ENCODE measurements around the gene DCDC1.

DNA sequence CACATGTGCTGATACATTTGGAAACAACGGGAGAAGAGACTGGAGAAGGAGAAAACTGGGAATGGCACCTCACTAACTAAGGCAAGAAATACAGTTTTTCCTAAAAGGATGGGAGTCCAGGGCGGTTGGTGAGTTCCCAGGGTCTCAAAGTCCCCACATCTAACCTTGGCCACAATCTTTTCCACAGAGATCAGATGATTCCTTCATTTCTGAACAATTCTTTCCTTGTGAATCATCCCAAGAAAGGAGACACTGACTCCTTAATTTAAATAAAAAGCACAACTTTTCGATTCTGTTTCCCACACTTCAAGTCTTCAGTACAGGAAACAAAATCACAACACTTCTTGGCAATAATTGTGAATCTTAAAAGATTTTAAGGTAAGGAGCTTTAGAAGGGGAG is 384.7 kb downstream of the DCDC1 start:
- TF ChIP-seq, protein P1, sequence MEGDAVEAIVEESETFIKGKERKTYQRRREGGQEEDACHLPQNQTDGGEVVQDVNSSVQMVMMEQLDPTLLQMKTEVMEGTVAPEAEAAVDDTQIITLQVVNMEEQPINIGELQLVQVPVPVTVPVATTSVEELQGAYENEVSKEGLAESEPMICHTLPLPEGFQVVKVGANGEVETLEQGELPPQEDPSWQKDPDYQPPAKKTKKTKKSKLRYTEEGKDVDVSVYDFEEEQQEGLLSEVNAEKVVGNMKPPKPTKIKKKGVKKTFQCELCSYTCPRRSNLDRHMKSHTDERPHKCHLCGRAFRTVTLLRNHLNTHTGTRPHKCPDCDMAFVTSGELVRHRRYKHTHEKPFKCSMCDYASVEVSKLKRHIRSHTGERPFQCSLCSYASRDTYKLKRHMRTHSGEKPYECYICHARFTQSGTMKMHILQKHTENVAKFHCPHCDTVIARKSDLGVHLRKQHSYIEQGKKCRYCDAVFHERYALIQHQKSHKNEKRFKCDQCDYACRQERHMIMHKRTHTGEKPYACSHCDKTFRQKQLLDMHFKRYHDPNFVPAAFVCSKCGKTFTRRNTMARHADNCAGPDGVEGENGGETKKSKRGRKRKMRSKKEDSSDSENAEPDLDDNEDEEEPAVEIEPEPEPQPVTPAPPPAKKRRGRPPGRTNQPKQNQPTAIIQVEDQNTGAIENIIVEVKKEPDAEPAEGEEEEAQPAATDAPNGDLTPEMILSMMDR (IDR thresholded peaks at IDR 0.05), result no peak
- no peak for TF ChIP-seq POLR2A (IDR thresholded peaks at IDR 0.05)

Data from adrenal gland (tissue), 5 donors.